Colonic mucosa (tissue), 4 donors: ENCODE measurements around the gene PRSS3. TPM values are rescaled to one million over a fixed set of nuclear protein-coding genes. Genes with fewer than 3 reads are reported as not detected.
"Not testable (repeated sequence)": the region's sequence is repeated elsewhere in the genome, so short reads cannot be mapped to it uniquely, and the experiment has no call there.

Source experiments
- DNase-seq: peaks from one replicate; pipeline ENCODE4 v3.0.0-alpha.2; 2020
- H3K27ac ChIP-seq: fragments of 200-600 bp; one replicate; pipeline ENCODE4 v1.8.0; 2021
- H3K27me3 ChIP-seq: fragments of 200-600 bp; one replicate; pipeline ENCODE4 v1.8.0; 2021
- H3K36me3 ChIP-seq: fragments of 200-600 bp; one replicate; pipeline ENCODE4 v1.8.0; 2021
- H3K4me1 ChIP-seq: fragments of 200-600 bp; one replicate; pipeline ENCODE4 v1.8.0; 2021; ENCODE audit warnings: mild to moderate bottlenecking
- H3K4me3 ChIP-seq: fragments of 200-600 bp; one replicate; pipeline ENCODE4 v1.8.0; 2021
- H3K9ac ChIP-seq, 2 donors: one replicate each; pipeline ENCODE4 v1.7.0; 2013; ENCODE audit warnings: control low read depth in 2 of 2, low read depth in 2 of 2, low read length in 2 of 2
- H3K9me3 ChIP-seq: fragments of 200-600 bp; one replicate; pipeline ENCODE4 v1.8.0; 2021
- CTCF ChIP-seq: fragments of 200-600 bp; IDR thresholded peaks from one replicate; pipeline ENCODE4 v1.8.0; 2022; ENCODE audit warnings: antibody characterized with exemption, mild to moderate bottlenecking
- intact Hi-C: fragments of 100-400 bp; cut with DNase I; formaldehyde crosslinking; loops from one replicate; pipeline ENCODE4 v1.14.1; 2022
- total RNA-seq, 2 donors: library from RNA; stranded (reverse); fragmentation: NEBNext Ultra II Directional in 1 of 2; extraction: Animal tissue kit (Norgen Biotek cat#: 25700) in 1 of 2; gene quantifications; one replicate each; pipeline ENCODE4 v1.2.1, GENCODE V29; 2021
- donor health status: healthy.
- donor health status: DM: no; HTN: no; CAD: no.
- donor health status: DM: no; HTN: no; CAD: no.

The PRSS3 gene
- total RNA-seq, 2 donors from 2014 or later: 148 to 191 TPM

- DNase-seq: no peak
- peak overlapping the region; percentile 73 for H3K27ac ChIP-seq
- peak overlapping the region; percentile 53 for H3K4me3 ChIP-seq
- intact Hi-C loops: no loop called here
- H3K36me3 ChIP-seq: no peaks in the 10 kb centered on the region
- H3K27me3 ChIP-seq: no peaks in the 10 kb centered on the region
- no peaks in the 10 kb centered on the region for H3K4me1 ChIP-seq
- no peak for TF ChIP-seq CTCF
- H3K9ac ChIP-seq: peak overlapping the region in 1 of 2 donors; percentile 31
- no peaks in the 10 kb centered on the region for H3K9me3 ChIP-seq
Measured at GRCh38 chr9:33752130-33752637, 43.2 kb upstream of the PRSS3 start.

GRCh38 chr9:33752789-33753188, 42.6 kb upstream of the PRSS3 start:
- H3K36me3 ChIP-seq, H3K27me3 ChIP-seq, DNase-seq, H3K4me1 ChIP-seq, H3K9me3 ChIP-seq, intact Hi-C loops: not testable (repeated sequence)
- Histone ChIP-seq H3K9ac (peak overlapping the region in 1 of 2 donors; percentile 31), H3K27ac (peak overlapping the region; percentile 73), H3K4me3 (peak overlapping the region; percentile 14)

- intact Hi-C loops, H3K4me3 ChIP-seq, H3K4me1 ChIP-seq, H3K9ac ChIP-seq, H3K36me3 ChIP-seq, H3K27ac ChIP-seq, H3K9me3 ChIP-seq, DNase-seq, H3K27me3 ChIP-seq: not testable (repeated sequence)
Measured at GRCh38 chr9:33759648-33760047, 35.7 kb upstream of the PRSS3 start.

- Histone ChIP-seq H3K27ac (no peak overlapping the region), H3K9ac (no peak overlapping the region), H3K36me3 (no peaks in the 10 kb centered on the region), H3K9me3 (no peaks in the 10 kb centered on the region), H3K4me1 (no peaks in the 10 kb centered on the region), H3K4me3 (no peak overlapping the region), H3K27me3 (no peaks in the 10 kb centered on the region)
- no peak for TF ChIP-seq CTCF
- no peak for DNase-seq
- intact Hi-C loops: no loop called here
Measured at GRCh38 chr9:33762343-33762742, 33.0 kb upstream of the PRSS3 start.

GRCh38 chr9:33763709-33764108, 31.7 kb upstream of the PRSS3 start:
- H3K4me3 ChIP-seq, intact Hi-C loops, H3K36me3 ChIP-seq, H3K9ac ChIP-seq, H3K9me3 ChIP-seq, H3K27me3 ChIP-seq, H3K4me1 ChIP-seq, DNase-seq, H3K27ac ChIP-seq: not testable (repeated sequence)

DNA sequence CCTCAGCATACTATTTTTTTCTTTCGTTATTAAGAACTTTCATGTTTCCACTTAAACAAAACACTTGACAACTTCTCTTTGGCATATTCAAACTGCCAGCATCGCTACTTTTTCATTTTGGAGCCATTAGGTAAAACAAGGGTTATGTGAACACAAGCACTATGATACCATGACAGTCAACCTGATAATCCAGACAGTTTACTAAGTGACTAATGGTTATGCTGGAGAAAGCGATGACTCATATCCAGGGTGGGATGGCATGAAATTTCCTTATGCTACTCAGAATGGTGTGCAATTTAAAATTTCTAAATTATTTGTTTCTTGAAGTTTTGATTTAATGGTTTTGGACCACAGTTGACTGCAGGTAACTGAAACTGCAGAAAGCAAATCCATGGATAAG, 29.9 kb upstream of the PRSS3 start:
- Histone ChIP-seq H3K36me3 (no peaks in the 10 kb centered on the region), H3K4me3 (no peak overlapping the region), H3K4me1 (no peaks in the 10 kb centered on the region), H3K9me3 (no peaks in the 10 kb centered on the region), H3K9ac (no peak overlapping the region), H3K27me3 (no peaks in the 10 kb centered on the region), H3K27ac (no peak overlapping the region)
- TF ChIP-seq CTCF: no peak
- no peak for DNase-seq
- intact Hi-C loops: no loop called here

- H3K4me3 ChIP-seq, H3K36me3 ChIP-seq, H3K27me3 ChIP-seq, H3K9me3 ChIP-seq, intact Hi-C loops, DNase-seq, H3K4me1 ChIP-seq, H3K27ac ChIP-seq, H3K9ac ChIP-seq: not testable (repeated sequence)
Measured at GRCh38 chr9:33770156-33770880, 25.0 kb upstream of the PRSS3 start.

DNA sequence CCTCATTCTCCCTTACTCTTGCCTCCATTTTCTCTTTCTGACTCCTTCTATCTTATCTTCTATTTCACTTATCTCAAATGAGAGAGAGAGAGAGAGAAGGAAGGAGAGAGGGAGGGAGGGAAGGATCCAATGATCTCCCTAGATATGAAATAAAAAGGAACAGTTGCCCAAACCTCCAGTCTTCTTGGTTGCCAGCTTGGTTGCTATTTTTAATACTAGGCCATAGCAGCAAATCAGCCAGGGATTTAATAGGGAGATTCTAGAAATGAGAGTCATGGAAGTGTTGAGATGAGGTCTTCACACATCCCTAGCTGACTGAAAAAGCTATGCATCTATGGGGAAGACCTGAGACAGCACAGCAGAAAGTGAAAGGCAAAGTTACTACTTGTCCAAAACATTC, 22.2 kb upstream of the PRSS3 start:
- DNase-seq, intact Hi-C loops, H3K27me3 ChIP-seq, H3K36me3 ChIP-seq, H3K4me3 ChIP-seq, H3K4me1 ChIP-seq, H3K9me3 ChIP-seq, H3K27ac ChIP-seq, H3K9ac ChIP-seq: not testable (repeated sequence)

GRCh38 chr9:33774074-33774659, 21.2 kb upstream of the PRSS3 start:
- H3K9me3 ChIP-seq, intact Hi-C loops, H3K27me3 ChIP-seq, H3K4me1 ChIP-seq, H3K9ac ChIP-seq, H3K36me3 ChIP-seq, H3K4me3 ChIP-seq: not testable (repeated sequence)
- peak; percentile 37 for DNase-seq
- peak overlapping the region; percentile 11 for H3K27ac ChIP-seq
